ENCODE data around the gene SPRED2. TPM values are rescaled to one million over a fixed set of nuclear protein-coding genes. Genes with fewer than 3 reads are reported as not detected.

SPRED2 gene
- total RNA-seq, 2 experiments from 2014 or later, result 12.2 to 12.6 TPM

DNA sequence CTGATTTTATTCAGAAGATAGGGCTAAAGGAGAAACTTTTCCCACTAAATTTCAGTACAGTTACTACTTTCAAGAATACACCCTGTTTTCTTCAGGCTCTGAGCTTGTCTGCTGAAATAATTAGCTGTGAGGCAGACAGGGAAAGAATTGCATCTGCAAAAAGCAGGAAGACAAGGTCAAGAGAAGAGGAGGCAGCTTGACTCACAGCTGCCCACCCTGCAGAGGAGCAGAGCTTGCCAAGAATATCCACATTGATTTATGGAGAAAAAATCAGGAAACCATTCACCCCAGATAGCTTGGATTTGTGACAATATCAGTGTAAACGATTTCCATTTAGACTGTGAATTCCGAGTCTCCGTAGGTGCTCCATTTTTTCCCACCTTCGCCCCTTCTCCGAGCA lies 155.8 kb downstream of the SPRED2 start:
- POLR2A ChIA-PET, result interaction anchor here (0.8 to 3.3 kb wide), 4 partner anchors 18 to 219 kb away, joined by 3 to 13 read pairs (median 5); no protein-coding TSS in a partner anchor
- CTCF ChIA-PET, result interaction anchor here (0.6 to 1.7 kb wide), 5 partner anchors 12 to 212 kb away, joined by 3 to 5 read pairs (median 4); no protein-coding TSS in a partner anchor
- no peak overlapping the region for H3K4me3 Mint-ChIP-seq
- H3K9me3 Mint-ChIP-seq, result no peaks in the 10 kb centered on the region
- H3K27me3 Mint-ChIP-seq, result no peaks in the 10 kb centered on the region
- H3K4me1 Mint-ChIP-seq, result peaks cover 14% of the 10 kb centered on the region
- DNase-seq, result no peak
- H3K36me3 Mint-ChIP-seq (ENCODE audit: low read depth), result peaks cover 30% of the 10 kb centered on the region
- no peak overlapping the region for H3K27ac Mint-ChIP-seq

DNA sequence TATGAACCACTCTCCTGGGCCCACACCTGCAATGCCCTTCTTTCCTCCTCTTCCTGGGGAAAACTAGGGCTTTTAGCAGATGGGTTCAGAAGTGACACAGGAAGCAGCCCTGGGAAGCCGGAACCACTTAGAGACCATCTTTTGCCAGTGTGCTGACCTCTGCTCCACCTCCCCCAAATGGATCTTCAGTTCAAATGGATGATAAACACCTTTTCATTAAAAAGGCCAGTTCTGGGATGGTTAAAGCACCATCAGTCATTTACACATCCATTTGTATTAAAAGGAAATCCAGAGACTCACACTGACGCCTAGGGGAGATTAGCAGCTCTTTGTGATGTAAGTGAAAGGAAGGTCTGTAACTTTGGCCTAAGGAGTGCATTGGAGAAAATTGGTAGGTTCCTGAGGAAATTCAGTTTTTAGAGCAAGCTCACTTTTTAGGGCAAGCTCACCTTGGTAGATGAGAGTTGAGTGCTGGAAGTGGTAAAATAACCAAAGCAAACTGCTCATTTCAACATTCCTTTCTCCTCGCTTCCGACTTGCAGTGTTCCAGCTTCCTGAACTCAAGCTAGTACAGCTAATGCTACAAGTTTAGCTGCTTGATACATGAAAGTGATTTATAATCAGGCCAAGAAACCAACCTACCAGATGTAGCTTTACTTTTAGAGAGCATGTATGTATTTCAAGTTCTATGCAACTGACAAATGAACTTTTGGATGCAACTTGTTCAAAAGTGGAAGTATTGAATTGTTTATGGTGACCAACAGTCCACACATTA lies 157.1 kb downstream of the SPRED2 start:
- DNase-seq, result no peak
- Mint-ChIP-seq H3K36me3 (ENCODE audit: low read depth) (peaks cover 34% of the 10 kb centered on the region), H3K9me3 (no peaks in the 10 kb centered on the region), H3K4me3 (no peak overlapping the region), H3K27ac (no peak overlapping the region), H3K4me1 (peaks cover 14% of the 10 kb centered on the region), H3K27me3 (no peaks in the 10 kb centered on the region)
- ChIA-PET CTCF (interaction anchor here (1.1 to 1.3 kb wide), 2 partner anchors 25 to 107 kb away, joined by 3 to 4 read pairs; no protein-coding TSS in a partner anchor), POLR2A (interaction anchor here (0.8 to 3.3 kb wide), 5 partner anchors 12 to 26 kb away, joined by 3 to 13 read pairs (median 3); no protein-coding TSS in a partner anchor)

DNA sequence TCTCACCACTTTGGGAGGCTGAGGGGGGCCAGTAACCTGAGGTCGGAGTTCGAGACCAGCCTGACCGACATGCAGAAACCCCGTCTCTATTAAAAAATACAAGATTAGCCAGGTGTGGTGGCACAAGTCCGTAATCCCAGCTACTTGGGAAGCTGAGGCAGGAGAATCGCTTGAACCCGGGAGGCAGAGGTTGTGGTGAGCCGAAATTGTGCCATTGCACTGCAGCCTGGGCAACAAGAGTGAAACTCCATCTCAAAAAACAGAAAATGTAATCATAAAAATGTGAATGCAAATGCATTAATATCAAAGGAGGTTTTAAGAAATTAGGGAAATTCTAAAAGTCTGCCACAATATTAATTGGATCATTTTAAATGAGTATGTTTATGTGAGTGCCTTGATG lies 159.1 kb downstream of the SPRED2 start:
- peaks cover 46% of the 10 kb centered on the region for H3K36me3 Mint-ChIP-seq (ENCODE audit: low read depth)
- no peak for DNase-seq
- no peak overlapping the region for H3K4me3 Mint-ChIP-seq
- H3K27ac Mint-ChIP-seq, result no peak overlapping the region
- no peaks in the 10 kb centered on the region for H3K27me3 Mint-ChIP-seq
- CTCF ChIA-PET, result interaction anchor here (0.9 kb wide), 1 partner anchor 208 kb away, joined by 3 read pairs; no protein-coding TSS in a partner anchor
- H3K9me3 Mint-ChIP-seq, result no peaks in the 10 kb centered on the region
- peaks cover 6% of the 10 kb centered on the region for H3K4me1 Mint-ChIP-seq
- POLR2A ChIA-PET, result no interaction called here

DNA sequence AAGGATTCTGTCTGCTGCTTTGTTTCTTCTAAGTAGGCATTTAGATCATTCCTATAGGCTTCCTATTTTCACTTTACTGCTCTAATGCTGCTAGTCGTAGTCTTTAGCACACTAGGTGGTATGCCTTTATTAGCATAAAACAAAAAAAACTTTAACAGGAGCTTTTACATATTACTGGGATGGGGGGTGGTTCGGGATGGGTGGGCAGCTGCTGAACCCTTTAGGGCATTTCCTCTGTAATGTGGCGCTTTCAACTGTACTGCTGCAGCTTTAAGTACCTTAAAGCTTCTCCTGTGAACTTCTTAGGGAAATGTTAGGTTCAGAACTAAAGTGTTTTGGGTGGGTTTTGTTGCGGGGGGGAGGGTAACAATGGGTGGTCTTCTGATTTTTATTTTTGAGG lies 163.4 kb downstream of the SPRED2 start:
- ChIA-PET POLR2A (no interaction called here), CTCF (no interaction called here)
- Mint-ChIP-seq H3K9me3 (no peaks in the 10 kb centered on the region), H3K27ac (no peak overlapping the region), H3K36me3 (ENCODE audit: low read depth) (peaks cover 71% of the 10 kb centered on the region), H3K4me3 (no peak overlapping the region), H3K4me1 (peaks cover 5% of the 10 kb centered on the region), H3K27me3 (no peaks in the 10 kb centered on the region)
- no peak for DNase-seq

DNA sequence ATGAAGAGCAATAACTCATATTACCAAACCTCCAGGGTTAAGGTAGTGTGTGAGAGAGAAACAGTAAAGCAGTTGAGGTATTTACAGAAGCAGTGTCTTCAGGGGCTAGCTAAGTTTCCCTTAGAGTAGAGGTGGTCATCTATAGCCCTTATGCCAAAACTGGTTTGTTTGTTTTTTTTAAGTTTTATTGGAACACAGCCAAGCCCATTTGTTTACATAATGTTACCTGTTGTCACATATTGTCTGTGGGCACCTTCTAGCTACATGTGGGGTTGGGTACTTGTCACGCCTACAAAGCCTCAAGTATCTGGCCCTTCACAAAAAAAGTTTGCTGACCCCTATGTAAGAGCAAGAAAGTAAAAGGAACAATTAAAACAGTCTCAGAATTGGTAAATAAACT lies 165.4 kb downstream of the SPRED2 start:
- no peaks in the 10 kb centered on the region for H3K27me3 Mint-ChIP-seq
- CTCF ChIA-PET, result interaction anchor here (1.2 kb wide), 1 partner anchor 307 kb away, joined by 3 read pairs; no protein-coding TSS in a partner anchor
- no peak overlapping the region for H3K27ac Mint-ChIP-seq
- POLR2A ChIA-PET, result interaction anchor here (0.6 to 1.7 kb wide), 3 partner anchors 34 to 39 kb away, joined by 3 to 4 read pairs (median 3); partner anchors contain the start of gene ACTR2
- H3K9me3 Mint-ChIP-seq, result no peaks in the 10 kb centered on the region
- H3K4me1 Mint-ChIP-seq, result peaks cover 5% of the 10 kb centered on the region
- H3K36me3 Mint-ChIP-seq (ENCODE audit: low read depth), result peaks cover 65% of the 10 kb centered on the region
- no peak for DNase-seq
- no peak overlapping the region for H3K4me3 Mint-ChIP-seq

DNA sequence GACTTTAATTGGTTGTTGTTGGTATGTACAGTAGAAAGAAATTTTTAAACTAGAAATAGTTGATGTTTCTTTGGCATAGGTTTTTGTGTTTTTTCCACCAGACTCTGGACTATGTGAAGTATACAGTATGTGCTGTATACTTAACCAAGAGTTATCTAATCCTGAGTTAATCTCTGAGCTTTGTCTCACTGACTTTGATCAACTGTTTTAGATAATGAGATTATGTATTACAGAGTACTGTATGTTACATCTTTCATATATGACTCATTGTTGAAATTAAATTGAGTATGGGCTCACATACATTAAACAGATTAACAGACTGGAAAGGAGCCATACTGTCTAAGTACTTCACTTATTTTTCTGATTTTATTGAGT lies 166.7 kb downstream of the SPRED2 start:
- peaks cover 67% of the 10 kb centered on the region for H3K36me3 Mint-ChIP-seq (ENCODE audit: low read depth)
- no peak overlapping the region for H3K27ac Mint-ChIP-seq
- DNase-seq, result no peak
- H3K9me3 Mint-ChIP-seq, result no peaks in the 10 kb centered on the region
- no peak overlapping the region for H3K4me3 Mint-ChIP-seq
- H3K27me3 Mint-ChIP-seq, result no peaks in the 10 kb centered on the region
- POLR2A ChIA-PET, result no interaction called here
- CTCF ChIA-PET, result interaction anchor here (2.1 kb wide), 1 partner anchor 244 kb away, joined by 4 read pairs; no protein-coding TSS in a partner anchor
- H3K4me1 Mint-ChIP-seq, result peaks cover 10% of the 10 kb centered on the region

DNA sequence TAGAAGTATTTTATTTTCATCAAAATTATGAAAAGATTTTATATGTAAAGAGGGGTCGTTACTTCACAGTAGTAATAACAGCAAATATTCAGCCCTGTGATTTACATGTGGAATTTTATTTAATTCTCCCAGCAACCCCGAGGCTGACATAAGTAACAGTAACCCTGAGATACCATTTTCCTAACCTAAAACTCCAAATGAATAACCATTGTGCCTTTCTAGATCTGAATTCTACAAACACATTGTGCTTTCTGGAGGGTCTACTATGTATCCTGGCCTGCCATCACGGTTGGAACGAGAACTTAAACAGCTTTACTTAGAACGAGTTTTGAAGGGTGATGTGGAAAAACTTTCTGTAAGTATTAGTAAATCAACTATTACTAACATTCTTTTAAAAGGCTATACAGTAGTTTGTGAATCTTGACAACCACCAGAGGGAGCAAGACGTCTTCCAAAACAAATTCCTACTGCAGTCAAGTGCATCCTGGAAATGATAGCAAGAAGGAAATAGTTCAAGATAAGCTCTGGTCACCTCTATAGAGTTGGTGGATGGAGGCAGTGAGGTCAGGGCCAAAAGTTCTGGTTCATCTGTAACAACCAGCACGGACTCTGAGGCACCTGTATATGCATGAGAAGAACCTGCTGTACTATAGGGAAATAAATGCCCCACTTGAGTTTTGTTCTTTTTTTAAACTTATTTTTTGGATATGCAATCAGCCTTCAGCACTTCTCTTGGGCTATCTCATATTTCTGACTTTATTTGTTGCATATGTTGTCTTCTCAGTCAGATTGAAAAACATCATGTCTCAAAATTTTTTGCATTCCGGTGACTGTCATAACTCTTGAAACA lies 167.4 kb downstream of the SPRED2 start:
- no peak overlapping the region for H3K4me3 Mint-ChIP-seq
- ChIA-PET CTCF (interaction anchor here (0.6 to 2.1 kb wide), 3 partner anchors 12 to 351 kb away, joined by 3 to 4 read pairs (median 3); no protein-coding TSS in a partner anchor), POLR2A (no interaction called here)
- no peak overlapping the region for H3K27ac Mint-ChIP-seq
- no peaks in the 10 kb centered on the region for H3K27me3 Mint-ChIP-seq
- H3K36me3 Mint-ChIP-seq (ENCODE audit: low read depth), result peaks cover 65% of the 10 kb centered on the region
- peaks cover 10% of the 10 kb centered on the region for H3K4me1 Mint-ChIP-seq
- no peaks in the 10 kb centered on the region for H3K9me3 Mint-ChIP-seq
- DNase-seq, result no peak

DNA sequence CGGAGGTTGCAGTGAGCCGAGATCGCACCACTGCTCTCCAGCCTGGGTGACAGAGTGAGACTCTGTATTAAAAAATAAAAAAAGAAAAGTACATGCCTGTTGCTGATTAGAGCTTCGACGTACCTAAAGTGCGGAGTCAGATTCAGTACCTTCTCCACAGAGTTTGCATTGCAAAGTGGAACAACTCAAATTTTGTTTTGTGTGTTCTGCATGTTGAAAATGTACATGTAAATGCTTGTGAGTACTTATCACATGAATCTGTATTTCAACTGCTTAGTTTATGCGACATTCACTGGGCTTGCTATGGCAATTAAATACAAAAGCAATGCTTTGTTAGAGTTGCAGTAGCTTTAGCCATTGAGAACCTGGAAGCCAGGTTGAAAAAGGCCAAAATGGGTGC lies 168.4 kb downstream of the SPRED2 start:
- Mint-ChIP-seq H3K4me3 (no peak overlapping the region), H3K27me3 (no peaks in the 10 kb centered on the region), H3K27ac (no peak overlapping the region), H3K36me3 (ENCODE audit: low read depth) (peaks cover 61% of the 10 kb centered on the region), H3K4me1 (peaks cover 10% of the 10 kb centered on the region), H3K9me3 (no peaks in the 10 kb centered on the region)
- DNase-seq, result no peak
- ChIA-PET CTCF (interaction anchor here (0.7 to 1.0 kb wide), 2 partner anchors 199 to 290 kb away, joined by 3 read pairs; no protein-coding TSS in a partner anchor), POLR2A (interaction anchor here (1.2 to 1.7 kb wide), 2 partner anchors 12 to 14 kb away, joined by 3 to 4 read pairs; no protein-coding TSS in a partner anchor)

DNA sequence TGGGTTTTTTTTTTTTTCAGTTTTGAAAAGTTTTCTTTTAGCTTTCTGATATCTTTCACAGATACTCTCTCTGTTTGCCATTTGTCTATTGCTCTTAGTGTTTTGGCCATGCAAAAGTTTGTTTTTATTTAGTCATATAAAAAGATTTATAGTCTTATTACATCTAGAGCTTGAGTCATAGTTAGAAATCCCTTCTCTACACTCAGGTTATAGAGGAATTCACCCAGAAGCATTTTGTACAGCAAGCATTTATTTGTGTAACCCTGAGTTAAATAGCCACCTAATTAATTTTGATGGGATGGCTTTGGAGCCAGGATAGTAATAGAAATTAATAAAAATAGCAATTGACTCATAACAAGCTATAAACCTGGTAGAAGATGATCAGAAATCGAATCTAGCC lies 169.1 kb downstream of the SPRED2 start:
- Mint-ChIP-seq H3K4me1 (peaks cover 10% of the 10 kb centered on the region), H3K27me3 (no peaks in the 10 kb centered on the region), H3K27ac (no peak overlapping the region), H3K36me3 (ENCODE audit: low read depth) (peaks cover 60% of the 10 kb centered on the region), H3K9me3 (no peaks in the 10 kb centered on the region), H3K4me3 (no peak overlapping the region)
- ChIA-PET POLR2A (interaction anchor here (1.2 to 1.7 kb wide), 2 partner anchors 12 to 15 kb away, joined by 3 to 4 read pairs; no protein-coding TSS in a partner anchor), CTCF (interaction anchor here (1.0 kb wide), 1 partner anchor 291 kb away, joined by 3 read pairs; no protein-coding TSS in a partner anchor)
- DNase-seq, result no peak

DNA sequence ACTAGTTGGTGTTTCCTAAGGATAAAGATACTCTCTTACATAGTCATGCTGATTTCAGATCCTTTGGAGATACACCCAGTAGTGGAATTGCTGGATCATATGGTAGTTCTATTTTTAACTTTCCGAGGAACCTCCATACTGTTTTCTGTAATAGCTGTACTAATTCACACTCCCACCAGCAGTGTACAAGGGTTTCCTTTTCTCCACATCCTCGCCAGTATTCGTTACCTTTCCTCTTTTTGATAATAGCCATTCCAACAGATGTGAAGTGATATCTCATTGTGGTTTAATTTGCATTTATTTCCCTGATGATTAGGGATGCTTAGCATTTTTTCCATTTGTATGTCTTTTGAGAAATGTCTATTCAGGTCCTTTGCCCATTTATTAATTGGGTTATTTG lies 170.7 kb downstream of the SPRED2 start:
- CTCF ChIA-PET, result no interaction called here

More for the DNA sequence above, 170.7 kb downstream of the SPRED2 start:
- Mint-ChIP-seq H3K4me3 (no peak overlapping the region), H3K36me3 (ENCODE audit: low read depth) (peaks cover 60% of the 10 kb centered on the region), H3K27me3 (no peaks in the 10 kb centered on the region), H3K9me3 (no peaks in the 10 kb centered on the region), H3K4me1 (peaks cover 9% of the 10 kb centered on the region), H3K27ac (no peak overlapping the region)
- POLR2A ChIA-PET, result no interaction called here
- no peak for DNase-seq

Measured in activated CD4-positive, alpha-beta memory T cell treated with anti-CD3 and anti-CD28 coated beads, Interleukin-2, amount 10 ng/mL, durations not matched to agents 7 days and 5 days (primary cell).